GM19395 (cell line): ENCODE data around the gene ABCB10.
"Not testable (repeated sequence)": the region's sequence is repeated elsewhere in the genome, so short reads cannot be mapped to it uniquely, and the experiment has no call there.

Source experiments
- ATAC-seq: cut with Tn5 transposase; IDR thresholded peaks from one replicate; pipeline ENCODE4 v1.9.1; 2021; ENCODE audit warnings: mild to moderate bottlenecking, moderate library complexity; ENCODE audit not compliant: unreplicated experiment

ABCB10 gene

DNA sequence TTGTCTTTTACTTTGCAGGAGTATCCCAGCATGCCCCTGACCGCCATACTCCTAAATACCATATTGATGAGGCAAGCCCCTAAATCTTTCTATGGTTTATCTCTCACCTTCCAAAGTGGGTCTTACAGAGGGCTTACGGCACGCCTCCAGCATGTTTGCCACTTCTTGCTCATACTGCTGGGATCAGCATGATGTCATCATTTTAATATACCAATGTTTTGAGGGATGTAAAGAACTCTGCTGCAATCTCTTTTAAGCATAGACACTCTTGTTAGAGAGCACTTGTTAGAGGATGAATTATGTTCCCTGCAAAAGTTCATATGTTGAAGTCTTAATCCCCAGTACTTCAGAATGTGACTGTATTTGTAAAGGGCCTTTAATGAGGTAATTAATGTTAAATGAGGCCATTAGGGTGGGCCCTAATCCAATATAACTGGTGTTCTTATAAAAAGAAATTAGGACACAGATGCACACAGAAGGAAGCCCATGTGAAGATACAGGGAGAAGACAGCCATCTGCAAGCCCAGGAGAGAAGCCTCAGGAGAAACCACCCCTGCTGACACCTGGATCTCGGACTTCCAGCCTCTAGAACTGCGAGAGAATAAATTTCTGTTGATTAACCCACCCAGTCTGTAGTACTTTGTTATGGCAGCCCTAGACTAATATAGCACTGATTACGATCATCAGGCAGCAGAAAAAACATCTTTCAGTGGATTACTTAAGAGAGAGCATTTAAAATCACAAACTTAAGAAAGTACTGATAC lies 16.4 kb upstream of the ABCB10 start:
- no peak for ATAC-seq

- ATAC-seq: no peak
Measured at GRCh38 chr1:229572286-229572685, 13.8 kb upstream of the ABCB10 start.

DNA sequence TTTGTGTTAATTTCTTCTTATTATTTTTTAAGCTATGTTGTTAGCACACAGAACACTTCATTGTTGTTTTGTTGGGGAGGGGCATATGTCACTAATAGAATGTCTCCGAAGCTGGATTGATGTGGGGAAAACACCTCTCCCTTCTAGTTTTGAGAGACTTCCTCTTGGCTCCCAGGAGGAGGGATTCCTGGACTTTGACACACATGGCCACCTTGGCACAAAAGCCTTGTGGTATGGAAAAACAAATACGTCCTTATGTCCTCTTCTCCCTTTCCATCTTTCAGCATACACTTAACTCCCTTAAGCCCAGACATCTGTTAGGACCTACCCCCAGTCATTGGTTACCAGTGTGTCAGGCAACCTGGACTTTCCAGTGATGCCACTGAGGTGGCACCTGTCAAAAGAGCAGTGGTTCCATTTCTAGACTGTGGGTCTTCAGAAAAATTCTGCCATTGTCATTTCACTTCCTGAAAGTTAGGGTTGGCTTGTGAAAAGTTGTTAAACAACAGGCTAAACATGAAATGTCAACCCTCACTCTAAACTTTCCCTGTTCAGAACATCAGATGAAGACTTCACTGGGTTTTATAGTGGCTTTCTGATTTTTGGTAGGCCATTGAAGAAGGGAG lies 12.5 kb upstream of the ABCB10 start:
- no peak for ATAC-seq

DNA sequence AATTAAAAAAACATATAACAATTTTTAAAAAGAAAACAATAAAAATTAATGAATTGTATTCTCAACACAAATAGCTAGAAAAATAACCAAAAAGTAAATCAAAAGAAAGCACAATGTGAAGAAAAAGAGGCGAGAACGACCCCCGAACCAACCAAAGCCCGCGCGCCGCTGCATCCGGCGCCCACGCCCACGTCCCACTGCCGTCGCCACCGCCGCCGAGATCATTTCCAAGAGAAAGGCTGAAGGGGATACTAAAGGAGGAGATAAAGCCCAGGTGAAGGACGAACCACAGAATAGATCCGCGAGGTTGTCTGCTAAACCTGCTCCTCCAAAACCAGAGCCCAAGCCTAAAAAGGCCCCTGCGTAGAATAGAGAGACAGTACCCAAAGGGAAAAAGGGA lies 11.8 kb upstream of the ABCB10 start:
- ATAC-seq: no peak

DNA sequence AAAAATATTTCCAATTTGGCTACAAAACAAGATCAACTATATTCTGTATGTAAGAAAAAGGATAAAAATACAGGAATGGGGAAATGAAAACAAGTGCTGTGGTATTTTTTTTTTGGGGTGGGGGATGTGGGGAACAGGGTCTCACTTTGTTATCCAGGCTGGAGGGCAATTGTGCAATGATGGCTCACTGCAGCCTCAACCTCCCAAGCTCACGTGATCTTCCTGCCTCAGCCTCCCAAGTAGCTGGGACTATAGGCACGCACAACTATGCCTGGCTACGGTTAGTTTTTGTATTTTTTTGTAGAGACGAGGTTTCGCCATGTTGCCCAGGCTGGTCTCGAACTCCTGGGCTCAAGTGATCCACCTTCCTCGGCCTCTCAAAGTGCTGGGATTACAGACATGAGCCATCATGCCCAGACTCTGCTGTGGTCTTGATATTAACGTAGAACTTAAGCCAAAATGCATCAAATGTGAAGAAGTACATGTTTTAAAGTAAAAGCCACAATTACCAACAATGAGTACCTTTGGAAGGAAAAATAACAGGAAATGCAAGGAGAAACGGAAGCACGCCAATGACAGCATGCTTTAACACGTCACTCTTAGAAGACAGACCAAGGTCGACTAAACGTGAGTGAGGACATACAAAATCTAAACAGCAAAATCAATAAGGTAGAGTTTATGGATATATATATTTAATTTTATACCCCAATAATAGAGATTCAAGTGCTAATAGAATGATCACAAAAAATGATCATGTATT lies 8.8 kb upstream of the ABCB10 start:
- ATAC-seq: no peak

GRCh38 chr1:229563701-229564100 lies 5.2 kb upstream of the ABCB10 start:
- ATAC-seq: no peak

- ATAC-seq: no peak
Measured at GRCh38 chr1:229563241-229563640, 4.7 kb upstream of the ABCB10 start.

DNA sequence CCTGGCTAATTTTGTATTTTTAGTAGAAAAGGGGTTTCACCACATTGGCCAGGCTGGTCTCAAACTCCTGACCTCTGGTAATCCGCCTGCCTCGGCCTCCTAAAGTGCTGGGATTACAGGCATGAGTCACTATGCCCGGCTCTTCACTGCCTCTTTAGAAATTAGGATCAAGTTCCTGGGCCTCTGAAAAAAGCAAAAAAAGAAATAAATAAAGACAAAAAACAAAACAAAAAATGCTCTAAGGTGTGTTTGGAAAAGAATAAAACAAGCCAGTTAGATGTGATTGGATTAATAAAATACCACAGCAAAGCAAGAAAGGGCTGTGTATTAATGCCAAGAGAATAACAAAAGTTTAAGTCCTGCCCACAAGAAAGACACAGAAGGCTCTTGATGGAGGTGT lies 4.2 kb upstream of the ABCB10 start:
- ATAC-seq: no peak

- ATAC-seq: no peak
Measured at GRCh38 chr1:229561141-229561540, 2.6 kb upstream of the ABCB10 start.

DNA sequence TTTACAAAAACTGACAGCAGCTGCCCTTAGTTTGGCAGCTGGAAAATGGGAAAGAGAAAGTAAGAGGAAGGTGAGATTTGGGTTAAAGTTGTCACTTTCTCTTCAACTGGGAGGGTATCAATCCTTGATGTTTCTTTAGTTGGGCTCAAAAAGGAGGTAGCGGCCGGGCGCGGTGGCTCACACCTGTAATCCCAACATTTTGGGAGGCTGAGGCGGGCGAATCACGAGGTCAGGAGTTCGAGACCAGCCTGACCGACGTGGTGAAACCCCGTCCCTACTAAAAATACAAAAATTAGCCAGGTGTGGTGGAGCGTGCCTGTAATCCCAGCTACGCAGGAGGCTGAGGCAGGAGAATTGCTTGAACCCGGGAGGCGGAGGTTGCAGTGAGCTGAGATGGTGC lies 1.6 kb upstream of the ABCB10 start:
- not testable (repeated sequence) for ATAC-seq

DNA sequence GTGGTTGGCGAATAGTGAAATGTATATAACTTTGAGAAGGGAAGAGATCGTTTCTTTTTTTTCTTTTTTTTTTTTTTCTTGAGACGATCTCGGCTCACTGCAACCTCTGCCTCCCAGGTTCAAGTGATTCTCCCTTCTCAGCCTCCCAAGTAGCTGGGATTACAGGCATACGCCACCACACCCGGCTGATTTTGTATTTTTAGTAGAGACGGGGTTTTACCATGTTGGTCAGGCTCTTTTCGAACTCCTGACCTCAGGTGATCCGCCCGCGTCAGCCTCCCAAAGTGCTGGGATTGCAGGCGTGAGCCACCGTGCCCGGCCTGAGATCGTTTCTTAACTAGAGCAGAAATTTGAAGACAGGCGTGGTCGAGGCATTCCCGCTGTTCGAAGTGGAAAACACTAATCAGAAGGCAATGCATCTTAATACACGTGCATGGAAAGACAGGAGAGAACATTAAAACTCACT lies 862 bp upstream of the ABCB10 start:
- ATAC-seq: not testable (repeated sequence)

- ATAC-seq: peak; percentile 25
Measured at GRCh38 chr1:229557913-229558414, 543 bp downstream of the ABCB10 start.

DNA sequence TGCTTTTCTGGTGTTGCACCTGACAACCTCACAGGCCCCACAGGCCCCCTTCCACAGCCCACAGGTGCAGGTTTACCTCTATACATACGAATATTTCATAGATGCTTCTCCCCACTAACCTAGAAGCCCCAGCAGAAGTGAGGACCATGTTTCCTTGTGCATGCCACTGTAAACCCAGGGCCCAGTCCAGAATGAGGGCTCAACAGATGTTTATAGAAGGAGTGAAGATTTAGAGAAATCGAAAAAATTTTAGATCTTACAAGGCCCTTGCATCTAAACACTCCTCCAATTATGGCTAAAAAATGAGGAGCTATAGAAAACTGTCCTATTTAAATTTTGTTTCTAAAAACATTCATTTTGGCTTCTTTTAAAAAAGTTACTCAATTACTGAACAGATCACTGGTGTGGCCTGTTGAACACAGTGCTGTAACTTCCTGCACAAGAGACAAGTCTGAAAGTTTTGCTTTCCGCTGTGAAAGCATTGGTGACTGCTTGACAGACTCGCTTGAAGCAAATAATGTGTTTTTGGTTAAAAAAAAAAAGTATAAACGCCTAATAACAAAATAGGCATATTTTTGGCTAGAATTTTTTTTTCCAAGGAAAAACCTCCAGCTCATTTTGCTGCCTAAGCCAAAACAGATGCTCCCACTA lies 1.2 kb downstream of the ABCB10 start:
- no peak for ATAC-seq

- no peak for ATAC-seq
Measured at GRCh38 chr1:229554886-229555621, 3.5 kb downstream of the ABCB10 start.

DNA sequence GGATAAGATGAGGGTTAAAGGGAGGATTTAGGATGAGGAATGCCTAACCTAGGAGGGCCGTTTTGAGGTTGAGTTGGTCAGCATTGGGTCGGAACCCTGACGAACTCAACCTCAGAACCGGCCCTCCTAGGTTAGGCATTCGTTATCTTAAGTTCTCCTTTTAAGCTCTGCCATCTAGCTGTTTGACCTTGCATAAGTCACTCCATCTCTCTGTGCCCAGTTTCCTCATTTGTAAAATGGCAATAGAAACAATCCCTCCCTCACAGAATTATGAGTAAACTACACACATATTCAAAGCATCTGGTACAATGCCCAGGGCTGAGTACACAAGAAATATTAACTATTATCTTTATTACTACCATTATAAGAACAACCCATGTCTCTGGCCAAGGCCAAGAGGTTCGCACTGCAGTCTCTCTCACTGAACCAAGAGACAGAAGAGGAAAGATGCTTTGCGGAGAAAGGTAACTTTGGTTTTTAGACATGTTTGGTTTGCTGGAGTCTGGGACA lies 4.8 kb downstream of the ABCB10 start:
- no peak for ATAC-seq

DNA sequence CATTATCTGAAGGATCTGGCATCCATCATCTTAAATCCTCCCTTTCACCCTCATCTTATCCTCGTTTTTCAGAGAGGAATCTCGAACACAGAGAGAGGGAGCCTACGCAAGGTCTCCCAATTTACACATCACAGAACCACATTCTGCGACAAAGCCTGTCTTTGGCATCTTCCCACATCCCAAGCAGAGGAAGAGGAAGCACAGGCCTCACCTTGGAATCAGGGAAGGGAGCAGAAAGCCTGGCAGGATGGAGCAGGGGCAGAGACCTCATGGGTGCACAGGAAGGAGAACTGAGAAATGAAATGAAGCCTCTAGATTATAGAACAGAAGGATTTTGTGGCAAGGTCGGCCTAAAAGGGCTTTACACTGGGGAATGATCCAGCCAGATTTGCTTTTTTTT lies 5.8 kb downstream of the ABCB10 start:
- no peak for ATAC-seq

GRCh38 chr1:229550812-229551567 lies 7.5 kb downstream of the ABCB10 start:
- ATAC-seq: no peak

GRCh38 chr1:229547542-229547941 lies 11.0 kb downstream of the ABCB10 start:
- no peak for ATAC-seq

DNA sequence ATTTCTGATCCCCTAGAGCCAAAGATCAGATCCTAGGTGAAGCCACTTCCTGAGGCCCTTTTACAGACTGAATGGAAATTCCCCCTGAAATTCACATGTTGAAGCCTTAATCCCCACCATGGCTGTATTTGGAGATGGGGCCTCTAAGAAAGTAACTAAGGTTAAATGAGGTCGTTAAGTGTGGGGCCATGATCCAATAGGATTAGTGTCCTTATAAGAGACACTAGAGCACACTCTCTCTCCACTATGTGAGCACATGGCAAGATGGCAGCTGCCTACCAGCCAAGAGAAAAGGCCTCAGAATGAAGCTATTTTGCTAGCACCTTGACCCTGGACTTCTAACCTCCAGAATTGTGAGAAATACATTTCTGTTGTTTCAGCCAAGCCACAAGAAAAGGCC lies 13.9 kb downstream of the ABCB10 start:
- ATAC-seq: no peak
